HG03039 (cell line): ENCODE data around the gene S100PBP.

Source experiments
- ATAC-seq: cut with Tn5 transposase; IDR thresholded peaks from one replicate; pipeline ENCODE4 v1.9.1; 2021; ENCODE audit warnings: mild to moderate bottlenecking, moderate library complexity; ENCODE audit not compliant: unreplicated experiment

S100PBP gene

DNA sequence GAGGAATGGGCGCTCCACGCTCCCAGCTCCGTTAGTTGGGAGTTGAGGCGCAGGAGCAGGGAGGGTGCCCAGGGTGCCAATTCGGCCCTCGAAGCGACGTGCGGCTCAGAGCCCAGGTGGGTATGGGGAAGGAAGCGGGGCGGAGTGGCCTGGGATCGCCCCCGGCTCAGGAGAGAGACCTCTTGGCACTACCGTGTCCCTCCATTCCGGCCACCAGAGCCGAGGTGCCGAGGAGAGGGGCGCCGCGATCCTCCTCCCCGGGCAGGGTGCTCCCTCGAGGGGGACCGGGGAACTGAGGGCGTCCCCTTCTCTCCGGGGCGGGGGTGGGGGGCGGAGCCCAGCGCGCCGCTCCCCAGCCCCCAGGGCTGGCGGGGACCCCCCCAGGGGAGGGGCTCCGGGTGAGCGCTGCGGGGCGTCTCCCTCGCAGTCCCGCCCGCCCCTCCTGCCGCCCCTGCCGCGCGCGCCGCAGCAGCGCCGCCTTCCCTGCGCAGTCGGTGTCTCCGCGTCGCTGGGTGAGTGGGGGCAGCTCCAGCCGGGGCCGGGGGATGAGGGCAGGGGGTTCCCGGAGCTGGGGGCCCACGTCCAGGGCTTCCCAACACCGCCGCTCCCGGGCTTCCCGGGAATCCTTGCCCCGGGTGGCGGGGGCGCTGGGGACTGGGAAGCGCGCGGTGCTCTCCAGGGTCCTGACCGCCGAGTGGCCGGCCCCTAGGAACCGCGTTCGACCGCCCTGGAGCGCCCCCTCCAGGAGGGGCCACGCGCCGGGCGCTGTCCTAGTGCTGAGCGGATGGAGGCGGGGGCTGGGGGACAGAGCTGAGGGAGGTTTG lies 68.8 kb downstream of the S100PBP start, which contains the start of gene HPCA:
Gene HPCA, plus strand, starts transcription at position 488 of the 824 bp plus-strand sequence. CDS start 2,408 bp downstream, outside the sequence.
- ATAC-seq: no peak

GRCh38 chr1:32886828-32887414 lies 69.5 kb downstream of the S100PBP start:
- no peak for ATAC-seq

DNA sequence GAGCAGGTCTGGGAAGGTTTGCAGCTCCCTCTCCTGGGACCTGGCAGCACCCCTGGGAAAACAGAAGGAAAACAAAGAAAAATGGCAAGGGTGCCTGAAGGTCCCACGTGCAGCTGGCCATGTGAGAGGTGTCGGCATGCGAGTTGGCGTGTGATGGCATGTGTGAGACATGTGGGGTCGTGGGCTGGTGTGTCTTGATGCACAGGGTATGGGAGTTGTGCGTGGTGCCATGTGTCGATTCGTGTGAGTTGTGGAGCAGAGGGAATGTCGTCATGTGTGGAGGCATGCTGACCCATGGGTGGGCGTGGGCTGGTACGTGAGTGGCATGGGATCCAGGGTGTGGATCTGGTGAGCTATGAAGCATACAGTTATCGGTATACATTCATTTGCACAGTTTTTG lies 70.2 kb downstream of the S100PBP start:
- ATAC-seq: no peak

GRCh38 chr1:32888134-32888533 lies 70.7 kb downstream of the S100PBP start:
- ATAC-seq: no peak

- ATAC-seq: no peak
Observed at GRCh38 chr1:32888677-32889420, 71.4 kb downstream of the S100PBP start.

- no peak for ATAC-seq
Observed at GRCh38 chr1:32889731-32890278, 72.4 kb downstream of the S100PBP start.

- ATAC-seq: no peak
Observed at GRCh38 chr1:32890516-32891240, 73.2 kb downstream of the S100PBP start.

GRCh38 chr1:32891241-32891570 lies 73.8 kb downstream of the S100PBP start:
- ATAC-seq: no peak

DNA sequence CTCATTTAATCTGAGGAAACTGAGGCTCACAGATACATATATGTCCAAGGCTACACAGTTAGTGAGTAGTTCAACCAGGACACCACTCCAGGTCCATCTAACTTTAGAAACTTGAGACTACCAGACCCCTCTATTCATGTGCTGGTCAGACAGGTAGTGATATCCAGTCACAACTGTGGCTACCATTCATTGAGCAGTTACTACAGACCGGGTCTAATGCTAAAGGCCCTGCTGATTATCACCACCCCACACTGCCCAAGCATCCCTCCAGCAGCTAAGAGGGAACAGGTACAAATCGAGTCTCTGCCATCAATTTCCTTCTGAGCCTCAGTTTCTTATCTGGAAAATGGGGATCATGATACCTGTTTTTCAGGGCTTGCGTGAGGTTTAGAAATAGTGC lies 74.2 kb downstream of the S100PBP start:
- ATAC-seq: no peak

GRCh38 chr1:32892368-32893197 lies 75.1 kb downstream of the S100PBP start:
- ATAC-seq: no peak

DNA sequence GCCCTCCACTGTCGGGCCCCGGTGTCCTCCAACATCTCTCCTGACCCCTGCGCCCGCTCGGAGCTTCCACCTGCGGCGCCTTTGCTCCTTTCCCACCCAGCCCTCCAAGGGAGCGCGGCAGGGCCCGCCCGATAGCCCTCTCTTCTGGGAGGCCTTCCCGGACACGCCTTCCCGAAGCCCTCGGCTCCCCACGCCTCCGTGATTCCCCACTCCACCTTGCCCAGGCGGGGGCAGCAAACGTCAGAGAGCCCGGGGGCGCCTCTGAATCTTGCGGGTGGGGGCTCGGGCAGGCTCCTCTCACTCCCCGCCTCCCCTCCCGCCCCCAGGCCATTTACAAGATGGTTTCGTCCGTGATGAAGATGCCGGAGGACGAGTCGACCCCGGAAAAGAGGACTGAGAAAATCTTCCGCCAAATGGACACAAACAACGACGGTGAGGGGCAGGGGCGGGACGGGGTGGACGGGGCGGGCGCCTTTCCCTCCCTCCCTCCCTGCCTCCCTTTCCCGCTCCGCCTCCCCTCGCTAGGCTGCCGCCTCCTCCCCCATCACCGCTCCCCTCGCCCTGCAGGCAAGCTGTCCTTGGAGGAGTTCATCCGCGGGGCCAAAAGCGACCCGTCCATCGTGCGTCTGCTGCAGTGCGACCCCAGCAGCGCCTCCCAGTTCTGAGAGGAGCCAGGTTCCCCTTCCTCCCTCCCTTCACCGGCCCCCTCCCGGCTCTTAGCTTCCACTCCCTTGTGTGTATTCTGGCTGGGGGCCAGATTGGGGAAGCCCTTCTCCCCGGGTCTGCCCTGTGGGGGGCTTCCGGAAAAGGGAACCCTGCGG lies 76.0 kb downstream of the S100PBP start:
- ATAC-seq: no peak

DNA sequence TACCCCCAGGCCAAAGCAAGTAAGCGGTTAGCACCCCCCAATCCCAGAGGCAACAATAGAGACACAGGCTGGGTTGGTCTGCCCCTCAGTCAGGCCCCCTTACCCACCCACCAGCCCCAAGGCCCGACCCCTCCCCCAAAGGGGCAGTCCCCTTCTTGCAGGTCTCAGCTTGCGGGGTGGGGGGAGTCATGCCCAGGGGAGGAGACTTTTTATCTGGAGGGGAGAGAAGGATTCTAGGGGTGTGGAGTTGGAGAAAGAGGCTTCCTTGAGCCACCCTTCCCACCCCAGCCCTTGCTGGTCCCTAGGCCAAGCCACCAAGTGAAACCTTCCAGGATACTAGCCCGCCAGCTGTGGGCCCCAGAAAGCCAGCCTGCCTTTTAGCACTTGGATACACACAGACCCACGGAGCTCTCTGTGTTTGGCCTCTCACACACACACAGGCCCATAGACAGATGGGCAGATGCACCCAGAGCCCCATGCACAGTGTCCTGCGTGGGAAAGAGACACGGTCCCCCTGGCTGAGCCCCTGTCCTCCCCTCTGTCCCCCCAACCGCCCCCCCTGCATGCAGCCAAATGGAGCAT lies 76.7 kb downstream of the S100PBP start:
- ATAC-seq: no peak

- no peak for ATAC-seq
Observed at GRCh38 chr1:32894681-32895080, 77.2 kb downstream of the S100PBP start.

DNA sequence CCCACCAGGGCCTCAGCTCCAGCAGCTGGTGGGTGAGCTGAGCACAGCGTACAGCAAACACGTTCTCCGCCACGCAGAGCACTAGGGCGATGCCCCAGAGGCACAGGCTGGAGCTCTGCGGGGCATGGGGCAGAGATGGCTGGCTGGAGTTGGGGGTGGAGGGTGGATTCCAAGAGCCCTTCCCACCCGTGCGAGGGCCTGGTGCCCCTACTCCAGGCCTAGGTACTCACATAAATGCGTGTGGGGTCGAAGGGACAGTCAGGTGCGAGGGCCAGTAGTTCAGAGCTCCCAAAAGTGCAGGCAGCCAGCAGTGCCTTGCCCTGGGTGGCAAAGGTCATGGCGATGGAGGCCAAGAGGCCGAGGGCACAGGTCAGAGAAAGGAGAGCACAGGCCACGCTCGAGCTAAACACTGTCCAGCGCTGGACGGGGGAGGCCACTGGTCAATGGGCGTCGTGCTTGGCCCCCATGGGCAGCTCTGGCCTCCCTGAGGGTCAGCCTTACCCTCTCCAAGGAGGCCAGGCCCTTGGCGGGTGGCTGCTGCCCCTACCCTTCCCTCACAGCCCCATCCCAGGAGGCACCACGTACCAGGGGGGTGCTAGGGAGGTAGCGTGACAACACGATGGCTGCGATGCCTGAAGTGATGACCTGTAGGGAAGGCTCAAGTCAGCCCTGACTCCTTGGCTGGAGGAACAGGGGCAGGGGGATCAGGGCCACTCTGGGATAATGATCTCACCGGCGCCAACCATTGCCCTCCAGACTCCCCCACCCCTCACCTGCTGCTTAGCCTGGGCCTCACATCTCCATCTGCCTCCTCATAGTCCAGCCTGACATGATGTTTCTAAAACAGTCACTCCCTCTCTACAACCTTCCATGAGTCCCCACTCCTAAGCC lies 78.1 kb downstream of the S100PBP start:
- no peak for ATAC-seq

- no peak for ATAC-seq
Observed at GRCh38 chr1:32896451-32896850, 79.0 kb downstream of the S100PBP start.

GRCh38 chr1:32897082-32898049 lies 79.9 kb downstream of the S100PBP start:
- no peak for ATAC-seq

DNA sequence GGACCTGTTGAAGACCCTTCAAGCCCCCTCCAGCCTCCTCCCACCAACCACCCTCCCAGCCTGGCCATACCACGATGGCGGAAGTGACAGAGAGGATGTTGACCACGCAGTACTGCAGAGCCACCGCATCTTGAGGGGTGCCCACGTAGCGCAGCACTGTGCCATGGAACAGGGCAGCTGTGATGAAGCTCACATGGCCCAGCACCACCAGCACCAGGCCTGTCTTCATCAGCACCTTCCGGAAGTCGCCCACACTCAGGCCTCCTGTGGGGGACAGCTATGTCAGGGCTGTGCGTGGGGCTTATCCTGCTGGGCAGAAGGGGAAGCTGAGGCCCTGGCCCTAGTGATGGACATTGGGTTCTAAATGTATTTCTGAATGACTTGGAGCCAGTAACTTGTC lies 80.6 kb downstream of the S100PBP start:
- ATAC-seq: no peak
